Measurements from ENCODE around the gene VAV2. TPM values are rescaled to one million over a fixed set of nuclear protein-coding genes. Genes with fewer than 3 reads are reported as not detected.
A peak's percentile ranks its signal among the peaks of the same experiment; 100 is the strongest.

The VAV2 gene
- total RNA-seq, 1 donor from 2014 or later: 15.7 TPM

- peak; percentile 82 for DNase-seq
Observed at GRCh38 chr9:133979921-133980863, 11.9 kb downstream of the VAV2 start.

- DNase-seq: peak; percentile 67
Observed at GRCh38 chr9:133979273-133979920, 12.7 kb downstream of the VAV2 start.

- no peak for DNase-seq
Observed at GRCh38 chr9:133978899-133979272, 13.2 kb downstream of the VAV2 start.

GRCh38 chr9:133978226-133978898 is 13.8 kb downstream of the VAV2 start:
- DNase-seq: no peak

- DNase-seq: no peak
Observed at GRCh38 chr9:133977421-133978201, 14.5 kb downstream of the VAV2 start.

- DNase-seq: no peak
Observed at GRCh38 chr9:133976887-133977286, 15.2 kb downstream of the VAV2 start.

- DNase-seq: no peak
Observed at GRCh38 chr9:133976191-133976861, 15.8 kb downstream of the VAV2 start.

- DNase-seq: no peak
Observed at GRCh38 chr9:133975511-133975910, 16.6 kb downstream of the VAV2 start.

- DNase-seq: no peak
Observed at GRCh38 chr9:133974631-133975341, 17.3 kb downstream of the VAV2 start.

GRCh38 chr9:133973791-133974630 is 18.1 kb downstream of the VAV2 start:
- no peak for DNase-seq

GRCh38 chr9:133973111-133973790 is 18.9 kb downstream of the VAV2 start:
- no peak for DNase-seq

GRCh38 chr9:133971981-133972941 is 19.9 kb downstream of the VAV2 start:
- no peak for DNase-seq

GRCh38 chr9:133971121-133971951 is 20.8 kb downstream of the VAV2 start:
- no peak for DNase-seq

- no peak for DNase-seq
Observed at GRCh38 chr9:133970581-133971058, 21.5 kb downstream of the VAV2 start.

- DNase-seq: no peak
Observed at GRCh38 chr9:133969681-133970580, 22.2 kb downstream of the VAV2 start.

All from tongue (tissue), 2 donors.